GM08714 (cell line): ENCODE results near the gene TMEM18.

Source experiments
- H3K4me3 ChIP-seq: fragments of 200-500 bp; sonication (Bioruptor generic); 2 replicates; pipeline ENCODE4 v1.5.1; 2014; ENCODE audit warnings: mild to moderate bottlenecking, low read length, inconsistent platforms
- ZNF274 ChIP-seq: IDR thresholded peaks from 2 replicates; pipeline ENCODE4 v1.6.1; 2012; ENCODE audit warnings: mild to moderate bottlenecking, low read depth, low read length

TMEM18 gene

DNA sequence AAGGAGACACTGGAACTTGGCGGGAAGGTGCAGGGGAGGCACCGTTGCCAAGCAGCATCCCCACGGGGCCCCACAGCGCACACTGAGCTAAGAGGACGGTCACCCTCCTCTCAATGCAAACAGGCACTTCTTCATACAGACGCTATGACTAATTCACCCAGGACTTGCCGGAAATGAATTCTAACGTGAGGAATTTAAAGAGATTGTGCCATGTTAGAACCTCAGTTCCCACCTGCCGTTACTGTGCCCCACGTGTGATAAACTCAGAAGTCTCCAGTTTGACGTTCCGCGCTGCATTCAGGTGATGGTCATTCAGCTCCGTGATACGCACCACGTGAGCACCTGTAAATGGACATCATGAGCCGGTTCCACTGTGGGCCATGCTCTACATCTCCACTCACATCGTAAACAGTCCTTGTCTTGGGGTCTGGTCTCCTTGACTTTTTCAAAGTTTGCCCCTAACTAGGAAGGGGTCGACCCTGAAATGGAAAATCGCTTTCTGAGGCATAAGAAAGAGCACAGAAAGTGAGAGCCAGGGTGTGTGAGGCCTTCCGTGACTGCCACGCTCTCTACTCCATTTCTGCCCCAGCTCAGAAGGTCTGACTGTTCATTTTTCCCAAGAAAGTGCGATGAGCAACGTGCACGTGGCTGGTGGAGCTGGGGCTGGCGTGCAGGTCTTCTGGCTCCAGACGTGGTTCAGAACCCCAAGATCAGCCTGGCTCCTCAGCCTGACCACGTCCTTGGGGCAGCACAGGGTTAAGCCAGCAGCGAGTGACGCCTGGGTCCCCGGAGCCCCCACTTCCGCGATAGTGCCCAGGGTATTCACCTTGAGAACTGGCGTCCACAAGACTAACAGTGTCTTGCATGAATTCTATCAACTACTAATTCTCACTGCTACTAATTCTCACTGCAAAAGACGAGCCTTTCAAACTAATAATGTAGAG, 35.1 kb downstream of the TMEM18 start:
- H3K4me3 ChIP-seq = no peak overlapping the region
- no peak for TF ChIP-seq ZNF274

DNA sequence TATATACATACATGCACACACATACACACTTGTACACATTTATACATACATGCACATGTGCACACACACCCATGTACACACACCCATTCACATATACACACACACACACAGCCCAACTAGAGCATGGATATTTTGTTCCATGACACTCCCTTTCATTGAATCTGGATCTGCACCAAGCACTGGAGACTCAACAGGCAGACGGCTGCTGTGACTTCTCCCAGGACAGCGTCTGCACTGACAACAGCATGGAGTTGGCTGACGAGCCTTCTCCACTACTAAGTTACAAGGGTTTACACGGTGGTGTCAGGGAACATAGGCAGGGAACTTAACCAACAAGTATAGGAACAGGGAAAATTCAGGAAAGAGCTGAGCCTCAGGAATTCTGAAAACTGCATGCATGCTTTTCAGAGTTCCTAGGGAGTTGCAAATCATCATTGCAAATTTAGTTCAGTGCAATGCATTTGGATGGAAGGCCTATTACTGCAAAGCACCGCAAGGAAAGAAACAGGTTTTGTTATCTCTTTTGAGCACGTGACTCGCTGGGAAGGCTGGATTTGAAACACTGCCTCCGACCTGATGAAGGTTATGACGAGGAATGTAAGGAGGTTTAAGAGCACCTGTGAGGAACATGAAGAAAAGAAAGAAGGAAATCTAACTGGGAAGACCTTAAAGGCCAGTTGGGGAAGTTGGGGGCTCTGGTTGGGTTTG, 35.9 kb downstream of the TMEM18 start:
- TF ChIP-seq ZNF274 = no peak
- H3K4me3 ChIP-seq = no peak overlapping the region

GRCh38 chr2:639703-640102, 37.5 kb downstream of the TMEM18 start:
- TF ChIP-seq ZNF274 = no peak
- H3K4me3 ChIP-seq = no peak overlapping the region

DNA sequence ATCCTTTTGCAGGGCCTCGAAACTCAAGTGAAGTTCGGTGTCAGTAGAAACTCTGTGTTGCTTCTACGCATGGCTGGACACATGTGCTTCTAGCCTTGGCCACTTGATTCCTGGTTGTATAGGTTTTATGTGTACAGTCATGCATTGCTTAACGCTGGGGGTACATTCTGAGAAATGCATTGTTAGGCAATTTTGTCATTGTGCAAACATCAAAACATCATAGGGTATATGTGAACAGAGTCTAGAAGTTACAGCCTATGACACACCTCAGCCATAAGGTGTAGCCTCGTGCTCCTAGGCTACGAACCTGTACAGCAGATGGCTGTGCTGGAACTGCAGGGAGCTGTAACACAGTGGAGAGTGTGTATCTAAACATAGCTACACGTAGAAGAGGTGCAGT, 39.4 kb downstream of the TMEM18 start:
- no peak overlapping the region for H3K4me3 ChIP-seq
- no peak for TF ChIP-seq ZNF274

DNA sequence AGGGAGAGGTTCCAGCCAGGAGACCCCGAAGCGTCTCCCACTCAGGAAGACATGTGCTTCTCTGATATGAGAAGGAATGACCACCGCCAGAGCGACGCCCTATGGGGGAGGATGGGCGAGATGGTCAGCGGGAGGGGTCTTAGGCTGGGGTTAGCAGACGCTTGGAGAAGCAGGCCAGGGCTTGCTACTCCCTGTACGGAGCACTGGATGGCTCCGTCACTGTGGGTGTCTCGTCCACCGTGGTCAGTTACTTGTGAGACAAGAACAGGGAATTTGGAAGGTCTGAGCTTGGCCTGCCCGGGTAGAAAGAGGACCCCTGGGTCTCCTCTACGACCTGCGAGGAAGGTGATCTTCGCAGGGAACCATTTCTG, 39.8 kb downstream of the TMEM18 start:
- no peak overlapping the region for H3K4me3 ChIP-seq
- no peak for TF ChIP-seq ZNF274

- TF ChIP-seq ZNF274 = no peak
- peak overlapping the region; percentile 21; the same call in 1 of the 2 replicates for H3K4me3 ChIP-seq
Measured at GRCh38 chr2:636641-637405, 40.4 kb downstream of the TMEM18 start.

GRCh38 chr2:635687-636621, 41.3 kb downstream of the TMEM18 start:
- H3K4me3 ChIP-seq = peak overlapping the region; percentile 21; the same call in 1 of the 2 replicates
- no peak for TF ChIP-seq ZNF274

GRCh38 chr2:634636-635388, 42.4 kb downstream of the TMEM18 start:
- no peak for TF ChIP-seq ZNF274
- H3K4me3 ChIP-seq = no peak overlapping the region

- H3K4me3 ChIP-seq = no peak overlapping the region
- no peak for TF ChIP-seq ZNF274
Measured at GRCh38 chr2:634041-634440, 43.2 kb downstream of the TMEM18 start.

DNA sequence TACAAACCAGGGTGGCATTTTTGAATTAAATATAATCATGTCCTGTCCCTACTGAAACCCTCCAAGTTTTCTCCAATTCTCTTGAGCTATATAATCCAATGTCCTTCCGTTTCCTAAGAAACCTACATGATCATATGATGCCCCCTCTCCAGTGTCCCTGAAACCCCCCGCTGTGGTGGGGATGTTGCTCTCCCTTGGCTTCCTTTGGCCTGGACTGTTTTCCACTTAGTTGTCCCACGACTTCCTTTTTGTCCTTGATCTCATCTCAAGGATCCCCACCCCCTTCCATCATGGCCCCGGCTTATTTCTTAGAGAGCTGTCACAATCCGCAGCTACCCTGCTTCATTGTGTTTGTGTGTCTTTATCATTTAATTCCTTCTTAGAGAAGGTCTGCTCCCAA, 43.8 kb downstream of the TMEM18 start:
- H3K4me3 ChIP-seq = no peak overlapping the region
- no peak for TF ChIP-seq ZNF274

DNA sequence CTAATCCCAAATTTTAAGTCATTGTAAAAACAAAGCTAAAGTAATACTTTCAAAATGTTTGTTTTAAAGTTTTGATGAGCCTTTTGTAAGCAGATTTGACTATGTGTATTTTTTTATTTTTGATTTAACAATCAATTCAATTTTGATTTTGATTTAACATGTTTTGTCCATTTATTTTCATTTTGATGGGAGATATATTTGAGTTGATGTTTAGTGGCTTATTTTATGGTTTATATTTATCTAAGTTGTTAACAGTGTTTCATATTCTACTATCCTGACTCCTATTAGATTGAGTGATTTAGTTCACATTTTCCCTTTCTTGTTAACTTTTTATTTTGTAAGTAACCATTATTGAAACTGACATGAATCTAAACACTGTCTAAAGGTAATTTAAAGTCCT, 44.7 kb downstream of the TMEM18 start:
- H3K4me3 ChIP-seq = no peak overlapping the region
- no peak for TF ChIP-seq ZNF274

GRCh38 chr2:631741-632140, 45.5 kb downstream of the TMEM18 start:
- TF ChIP-seq ZNF274 = no peak
- no peak overlapping the region for H3K4me3 ChIP-seq
